ENCODE results near the gene NEURL3.

Gene NEURL3

GRCh38 chr2:96527286-96528005, 22.3 kb upstream of the NEURL3 start:
- DNase-seq, result no peak

DNA sequence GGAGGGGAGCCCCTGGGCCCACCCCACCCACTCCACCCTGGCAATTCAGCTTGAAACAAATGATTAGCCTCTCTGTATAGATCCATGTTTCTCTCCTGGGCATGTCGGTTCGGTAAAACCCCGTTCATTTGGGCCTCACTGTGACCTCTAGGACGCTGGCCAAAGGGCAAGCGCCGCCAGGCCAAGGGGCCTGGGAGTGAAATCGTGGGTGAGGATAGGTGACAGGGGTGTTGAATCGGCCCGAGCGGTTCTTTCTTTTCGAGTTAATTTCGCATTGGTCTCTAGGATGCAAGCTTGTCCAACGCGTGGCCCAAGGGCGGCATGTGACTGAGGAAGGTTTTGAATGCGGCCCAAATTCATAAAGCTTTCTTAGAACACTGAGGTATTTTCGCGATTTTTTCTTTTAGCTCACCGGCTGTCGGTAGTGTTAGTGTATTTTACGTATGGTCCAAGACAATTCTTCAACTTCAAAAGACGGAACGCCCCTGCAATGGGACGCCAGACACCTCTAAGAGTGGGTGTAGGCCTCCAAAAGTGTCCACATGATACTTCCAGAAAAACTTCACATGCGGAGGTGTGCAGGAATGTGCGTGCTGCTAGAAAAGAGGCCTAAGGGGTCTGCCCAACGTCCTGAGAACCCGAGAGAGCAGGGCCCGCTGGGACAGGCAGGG, 21.6 kb upstream of the NEURL3 start:
- DNase-seq, result no peak

GRCh38 chr2:96526101-96526591, 21.0 kb upstream of the NEURL3 start:
- DNase-seq, result no peak

- DNase-seq, result no peak
These were observed 20.0 kb upstream of the NEURL3 start for GRCh38 chr2:96525211-96525507.

- DNase-seq, result no peak
These were observed 19.5 kb upstream of the NEURL3 start for GRCh38 chr2:96524482-96525210.

DNA sequence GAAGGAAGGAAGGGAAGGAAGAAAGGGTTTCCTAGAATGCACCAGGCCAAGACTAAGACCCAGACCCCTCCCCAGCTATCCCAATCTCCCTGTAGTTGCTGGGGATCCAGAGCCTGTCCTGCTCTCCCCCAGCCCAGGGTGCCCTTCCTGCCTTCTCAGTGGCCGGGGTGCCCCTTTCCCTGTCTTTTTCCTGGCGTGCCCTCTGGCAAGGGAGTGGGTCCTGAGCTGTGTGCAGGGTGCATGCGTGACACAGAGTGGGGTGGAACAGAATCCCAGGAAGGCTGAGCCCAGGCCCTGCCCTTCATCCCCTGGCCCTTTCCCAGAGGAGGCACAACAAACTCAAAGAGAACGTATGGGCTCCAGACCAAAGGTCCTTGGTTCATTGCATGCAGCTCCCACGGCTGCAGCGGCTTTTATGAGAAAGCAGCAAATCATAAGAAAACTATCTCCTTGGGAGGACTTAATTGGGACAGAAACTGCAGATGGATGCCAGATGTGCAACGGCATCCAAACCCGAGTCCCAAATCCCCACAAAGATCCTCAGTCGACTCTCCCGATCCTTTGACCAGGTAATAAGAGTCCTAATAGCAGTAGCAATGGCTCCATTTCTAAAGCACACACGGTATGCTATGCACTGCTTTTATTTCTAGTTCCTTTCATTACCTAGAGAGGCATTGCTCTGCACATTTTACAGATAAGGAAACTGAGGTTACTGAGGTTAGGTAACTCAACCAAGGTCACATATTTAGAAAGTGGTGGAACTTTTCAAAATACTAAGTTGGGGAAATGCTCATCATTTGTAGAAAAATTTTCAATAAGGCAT, 18.7 kb upstream of the NEURL3 start:
- no peak for DNase-seq

- no peak for DNase-seq
These were observed 17.4 kb upstream of the NEURL3 start for GRCh38 chr2:96522304-96523203.

GRCh38 chr2:96521219-96521618, 16.1 kb upstream of the NEURL3 start:
- DNase-seq, result no peak

GRCh38 chr2:96520697-96521096, 15.5 kb upstream of the NEURL3 start:
- no peak for DNase-seq

- no peak for DNase-seq
These were observed 15.1 kb upstream of the NEURL3 start for GRCh38 chr2:96520231-96520630.

GRCh38 chr2:96517079-96517478, 11.9 kb upstream of the NEURL3 start:
- DNase-seq, result no peak

GRCh38 chr2:96514521-96514920, 9.4 kb upstream of the NEURL3 start:
- no peak for DNase-seq

- no peak for DNase-seq
These were observed 7.2 kb upstream of the NEURL3 start for GRCh38 chr2:96512341-96512740.

DNA sequence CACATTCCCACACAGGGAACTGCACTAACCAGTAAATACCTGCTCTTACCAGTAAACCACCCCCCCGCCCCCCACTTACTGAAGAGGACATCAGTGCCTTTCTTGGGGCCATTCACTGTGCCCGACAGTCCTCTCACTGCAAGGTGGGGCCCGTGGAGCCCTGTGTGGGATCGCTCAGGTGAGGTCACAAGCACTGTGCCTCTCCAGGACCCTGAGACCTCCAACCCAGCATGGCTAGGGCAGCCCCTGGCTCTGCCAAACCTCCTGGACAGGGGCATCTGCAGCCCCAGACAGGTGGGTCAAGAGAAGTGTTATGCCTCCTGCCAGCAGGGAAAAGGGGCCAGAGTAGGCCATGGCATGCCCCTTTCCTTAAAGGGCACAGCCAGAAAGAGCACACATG, 6.7 kb upstream of the NEURL3 start:
- no peak for DNase-seq

DNA sequence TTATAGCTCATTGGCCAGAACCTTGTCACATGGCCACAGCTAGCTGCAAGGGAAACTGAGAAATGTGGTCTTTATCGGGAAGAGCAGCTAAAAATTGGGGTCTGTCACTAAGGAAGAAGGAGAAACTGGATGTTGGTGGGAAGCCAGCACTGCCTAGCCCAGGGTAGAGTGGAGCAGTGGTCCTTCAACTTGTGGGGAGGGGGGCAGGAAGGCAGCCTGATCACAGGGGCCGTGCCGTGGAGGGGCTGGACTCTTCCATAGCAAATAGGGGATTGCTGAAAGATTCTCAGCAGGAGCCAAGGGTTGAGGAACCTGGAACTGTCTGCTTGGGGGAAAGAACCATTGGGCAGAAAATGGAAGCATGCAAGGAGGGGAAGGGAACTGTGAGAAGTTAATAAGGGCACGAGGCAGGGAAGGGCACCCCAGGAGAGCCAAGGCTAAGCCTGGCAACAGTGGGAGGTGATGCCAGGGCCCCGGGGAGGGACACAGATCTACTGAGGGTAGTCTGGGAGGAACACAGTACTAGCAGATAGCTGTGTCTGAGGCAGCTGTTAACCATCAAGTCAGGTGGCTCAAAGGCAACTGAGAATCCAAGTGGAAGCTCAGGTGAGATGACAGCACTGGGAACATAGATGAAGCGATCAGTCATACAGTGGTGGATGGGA, 5.9 kb upstream of the NEURL3 start:
- no peak for DNase-seq

DNA sequence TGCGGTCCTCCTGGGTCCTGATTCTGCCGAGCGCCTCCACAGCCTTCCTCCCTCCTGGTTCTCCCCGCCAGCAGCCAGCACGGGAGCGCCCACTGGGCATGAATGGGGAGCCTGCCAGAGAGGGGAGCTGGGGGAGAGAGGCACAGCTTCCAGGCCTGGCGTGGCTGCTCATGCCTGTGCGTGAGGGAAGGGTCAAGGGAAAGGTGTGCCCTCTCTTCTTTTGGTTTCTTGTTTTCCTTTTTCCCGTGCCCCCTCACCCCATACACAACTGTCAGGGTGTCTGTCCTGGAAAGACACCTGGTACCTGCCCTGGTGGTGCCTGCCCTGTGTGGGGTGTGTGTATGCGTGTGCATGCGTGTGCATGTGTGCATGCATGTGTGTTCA, 4.7 kb upstream of the NEURL3 start:
- DNase-seq, result no peak

GRCh38 chr2:96509114-96509846, 4.1 kb upstream of the NEURL3 start:
- peak; percentile 86 for DNase-seq

DNA sequence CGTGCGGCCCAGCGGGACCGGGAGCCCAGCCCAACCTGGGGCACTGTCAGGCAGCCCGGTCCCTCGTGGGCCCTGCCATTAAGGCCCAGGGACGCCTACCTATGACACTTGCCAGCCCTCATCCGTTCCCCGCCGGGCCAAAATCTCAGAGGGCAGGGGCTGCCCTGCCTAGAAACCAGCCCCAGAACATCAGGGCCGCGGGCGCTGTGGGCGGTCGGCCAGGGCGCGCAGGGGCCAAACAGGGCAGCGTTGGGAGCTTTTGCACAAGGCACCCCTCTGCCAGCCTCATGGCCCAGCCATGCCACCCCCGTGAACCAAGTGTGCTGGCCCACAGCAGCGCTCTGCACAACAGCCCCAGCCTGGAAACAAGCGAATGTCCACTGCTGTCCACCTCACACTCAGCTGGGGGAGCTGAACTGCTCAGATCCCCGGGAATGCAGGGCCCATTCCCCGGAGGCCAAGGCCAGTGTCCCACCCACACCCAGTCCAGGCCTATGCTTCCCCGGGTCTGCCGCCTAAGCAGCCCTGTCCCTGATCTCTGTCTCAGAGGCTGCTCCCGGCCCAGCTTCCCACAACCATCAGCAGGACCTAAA, 3.5 kb upstream of the NEURL3 start:
- no peak for DNase-seq

DNA sequence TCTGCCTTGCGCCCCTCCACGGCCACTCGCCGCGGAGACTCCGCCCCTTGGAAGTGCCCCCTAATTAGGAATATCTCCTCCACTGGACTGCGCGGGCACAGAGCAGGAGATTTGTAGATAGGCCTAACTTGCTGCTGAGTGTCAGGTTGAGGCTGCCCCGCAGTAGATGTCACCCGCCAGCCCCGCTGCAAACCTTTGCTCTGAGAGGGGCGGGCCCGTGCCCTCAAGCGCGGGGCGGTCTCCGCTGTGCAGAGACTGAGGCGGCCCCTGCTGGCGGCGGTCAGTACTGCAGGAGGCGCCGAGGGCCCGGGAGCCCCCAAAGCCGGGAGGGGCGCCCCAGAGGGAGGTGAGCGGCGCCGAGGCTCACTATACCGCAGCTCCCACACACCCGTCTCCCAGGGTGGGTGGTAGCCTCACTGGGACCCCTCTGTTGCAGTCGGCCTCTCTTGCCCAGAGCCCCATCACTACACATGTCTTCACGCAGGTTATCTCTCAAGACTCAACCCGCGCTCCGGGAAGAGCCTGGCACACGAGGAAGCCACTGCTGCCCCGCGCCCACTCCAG, 2.9 kb upstream of the NEURL3 start:
- DNase-seq, result peak; percentile 22

DNA sequence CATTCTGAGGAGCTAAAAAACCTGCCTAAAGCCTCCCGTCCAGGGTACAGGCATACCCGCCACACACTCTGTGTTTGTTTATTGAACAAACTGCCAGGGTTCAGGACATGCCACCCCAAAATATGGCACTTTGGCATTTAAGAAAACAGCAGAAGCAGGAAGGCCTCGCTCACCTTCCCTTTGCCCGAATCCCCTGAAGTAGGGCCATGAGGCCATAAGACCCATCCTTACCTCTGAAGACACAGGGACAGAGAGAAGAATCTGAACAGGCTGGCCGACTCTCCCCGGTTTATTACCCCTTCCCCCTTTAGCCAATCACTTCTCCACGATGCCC, 1.7 kb upstream of the NEURL3 start:
- no peak for DNase-seq
